ENCODE measurements around the gene TRAPPC11.

GRCh38 chr4:183738081-183738673, 79.1 kb downstream of the TRAPPC11 start:
- TF ChIP-seq CTCF (IDR thresholded peaks at IDR 0.05) (no peak), SIN3A (IDR thresholded peaks at IDR 0.05; ENCODE audit: borderline replicate concordance, insufficient read depth, low read depth, low read length) (no peak)

All from Panc1 (cell line).